ENCODE measurements around the gene SGF29. TPM values are rescaled to one million over a fixed set of nuclear protein-coding genes. Genes with fewer than 3 reads are reported as not detected.
A peak's percentile ranks its signal among the peaks of the same experiment; 100 is the strongest.
"Not testable (repeated sequence)": the region's sequence is repeated elsewhere in the genome, so short reads cannot be mapped to it uniquely, and the experiment has no call there.

The SGF29 gene
- total RNA-seq, 4 donors from 2014 or later = 31.9 to 52.1 (median 36.1) TPM

- no peaks in the 10 kb centered on the region for H3K9me3 ChIP-seq
- 19 to 33% methylated on average over 11 of the region's 11 CpGs for WGBS, 2 donors
- H3K27ac ChIP-seq = peak within 1 kb of the TSS in 2 of 4 donors; percentile 73 to 75
- no peaks in the 10 kb centered on the region for H3K27me3 ChIP-seq
- no peak for TF ChIP-seq POLR2A (IDR thresholded peaks at IDR 0.05)
- TF ChIP-seq CTCF (IDR thresholded peaks at IDR 0.05) = no peak
- TF ChIP-seq EP300 (IDR thresholded peaks at IDR 0.05) = no peak
- peak within 1 kb of the TSS; percentile 22 to 53 (median 25) for H3K4me3 ChIP-seq
- peak in 1 of 2 donors; percentile 46 for DNase-seq (ENCODE audit: low spot score in 2 of 2)
- peaks cover 0 to 22% (median 3%) of the 10 kb centered on the region in 4 donors for H3K4me1 ChIP-seq
- H3K36me3 ChIP-seq = peaks cover 0 to 34% (median 0%) of the 10 kb centered on the region in 3 donors
These were observed 56.2 kb downstream of the SGF29 start, which contains the start of gene SULT1A1 for GRCh38 chr16:28609631-28610594. SULT1A1 (minus strand) TSS chr16:28610044; CDS start chr16:28608855, 1,189 bp downstream.

GRCh38 chr16:28610595-28611191 lies 57.0 kb downstream of the SGF29 start:
- Histone ChIP-seq H3K27me3 (no peaks in the 10 kb centered on the region), H3K36me3 (peaks cover 0 to 26% (median 0%) of the 10 kb centered on the region in 3 donors), H3K4me1 (peaks cover 0 to 22% (median 3%) of the 10 kb centered on the region in 4 donors), H3K27ac (peak overlapping the region in 2 of 4 donors; percentile 35 to 73), H3K9me3 (no peaks in the 10 kb centered on the region), H3K4me3 (no peak overlapping the region)
- no peak for DNase-seq (ENCODE audit: low spot score in 2 of 2)
- TF ChIP-seq EP300 (IDR thresholded peaks at IDR 0.05) (no peak), CTCF (IDR thresholded peaks at IDR 0.05) (no peak), POLR2A (IDR thresholded peaks at IDR 0.05) (no peak)
- 73 to 76% methylated on average over 10 of the region's 10 CpGs for WGBS, 2 donors

DNA sequence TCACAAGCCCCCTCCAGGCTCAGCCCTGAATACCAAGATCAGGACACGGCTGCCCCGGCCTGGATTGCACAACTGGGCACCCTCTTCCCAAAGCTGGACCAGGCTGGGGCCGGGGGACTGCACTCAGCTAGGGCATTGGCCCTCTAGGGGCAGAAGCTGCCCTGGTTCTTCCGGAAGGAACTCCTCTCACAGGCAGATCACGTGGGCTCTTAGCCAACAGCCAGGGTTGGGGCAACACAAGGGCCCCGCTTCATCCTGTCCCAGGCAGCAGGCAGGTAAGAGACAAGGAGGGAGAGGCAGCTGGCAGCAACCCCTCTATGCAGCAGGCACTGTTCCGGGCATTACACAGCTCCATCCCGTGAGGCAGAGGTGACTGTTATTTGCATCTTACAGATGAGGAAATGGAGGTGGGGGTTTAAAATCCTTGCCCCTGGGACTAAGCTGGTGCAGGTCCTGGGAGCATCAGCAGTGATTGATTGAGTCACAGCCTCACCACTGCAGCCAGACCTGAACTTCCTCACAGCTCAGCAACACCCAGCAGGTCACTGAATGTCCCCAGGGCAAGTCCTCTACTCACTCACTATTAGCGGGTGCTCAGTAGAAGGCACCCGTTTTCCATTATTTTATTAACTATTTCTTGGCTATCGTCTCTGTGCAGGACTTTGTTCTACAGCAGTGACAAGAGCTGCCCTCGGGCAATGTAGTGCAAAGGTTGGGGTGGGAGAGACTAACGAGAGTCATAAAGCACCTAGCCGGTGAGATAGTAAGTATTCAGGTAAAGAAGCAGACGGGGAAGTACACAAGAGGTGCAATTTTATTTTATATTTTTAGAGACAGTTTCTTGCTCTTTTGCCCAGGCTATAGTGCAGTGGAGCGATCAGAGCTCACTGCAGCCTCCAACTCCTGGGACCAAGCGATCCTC lies 58.9 kb downstream of the SGF29 start:
- not testable (repeated sequence) for H3K27me3 ChIP-seq; H3K9me3 ChIP-seq; H3K4me3 ChIP-seq; H3K36me3 ChIP-seq; H3K27ac ChIP-seq; DNase-seq (ENCODE audit: low spot score in 2 of 2)
- no CpG with 5 or more reads among the region's 17 CpGs for WGBS, 2 donors
- H3K4me1 ChIP-seq = peaks cover 0 to 22% (median 3%) of the 10 kb centered on the region in 4 donors

DNA sequence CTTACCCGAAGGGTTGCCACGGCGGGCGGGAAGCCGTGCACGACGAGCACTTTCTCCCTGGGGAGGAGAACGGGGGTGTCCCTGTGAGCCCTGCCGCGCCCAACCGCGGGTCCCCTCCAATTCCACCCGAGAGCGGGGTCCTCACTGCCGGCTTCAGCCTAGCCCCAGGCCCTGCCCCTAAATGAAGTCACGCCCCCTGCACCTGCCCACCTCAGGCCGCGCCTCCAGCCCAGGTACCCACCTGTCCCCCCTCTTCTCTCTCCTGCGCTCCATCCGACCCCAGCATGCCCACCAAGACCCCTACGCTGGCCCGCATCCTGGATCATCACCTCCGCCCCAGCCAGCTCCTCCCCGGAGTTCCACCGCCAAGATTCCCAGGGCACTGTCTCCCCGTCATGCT lies 60.2 kb downstream of the SGF29 start:
- H3K27ac ChIP-seq; H3K27me3 ChIP-seq; H3K9me3 ChIP-seq; H3K36me3 ChIP-seq; DNase-seq (ENCODE audit: low spot score in 2 of 2); H3K4me3 ChIP-seq: not testable (repeated sequence)
- peaks cover 0 to 20% (median 3%) of the 10 kb centered on the region in 4 donors for H3K4me1 ChIP-seq
- 62% methylated on average over 2 of the region's 26 CpGs; no CpG with 5 or more reads in 1 of the 2 donors for WGBS, 2 donors

GRCh38 chr16:28614561-28614960 lies 60.8 kb downstream of the SGF29 start:
- not testable (repeated sequence) for H3K9me3 ChIP-seq; H3K36me3 ChIP-seq; DNase-seq (ENCODE audit: low spot score in 2 of 2); H3K4me3 ChIP-seq; H3K27me3 ChIP-seq; H3K27ac ChIP-seq
- WGBS, 2 donors = 76 to 80% methylated on average over 9 to 10 of the region's 16 CpGs
- peaks cover 0 to 14% (median 3%) of the 10 kb centered on the region in 4 donors for H3K4me1 ChIP-seq

DNA sequence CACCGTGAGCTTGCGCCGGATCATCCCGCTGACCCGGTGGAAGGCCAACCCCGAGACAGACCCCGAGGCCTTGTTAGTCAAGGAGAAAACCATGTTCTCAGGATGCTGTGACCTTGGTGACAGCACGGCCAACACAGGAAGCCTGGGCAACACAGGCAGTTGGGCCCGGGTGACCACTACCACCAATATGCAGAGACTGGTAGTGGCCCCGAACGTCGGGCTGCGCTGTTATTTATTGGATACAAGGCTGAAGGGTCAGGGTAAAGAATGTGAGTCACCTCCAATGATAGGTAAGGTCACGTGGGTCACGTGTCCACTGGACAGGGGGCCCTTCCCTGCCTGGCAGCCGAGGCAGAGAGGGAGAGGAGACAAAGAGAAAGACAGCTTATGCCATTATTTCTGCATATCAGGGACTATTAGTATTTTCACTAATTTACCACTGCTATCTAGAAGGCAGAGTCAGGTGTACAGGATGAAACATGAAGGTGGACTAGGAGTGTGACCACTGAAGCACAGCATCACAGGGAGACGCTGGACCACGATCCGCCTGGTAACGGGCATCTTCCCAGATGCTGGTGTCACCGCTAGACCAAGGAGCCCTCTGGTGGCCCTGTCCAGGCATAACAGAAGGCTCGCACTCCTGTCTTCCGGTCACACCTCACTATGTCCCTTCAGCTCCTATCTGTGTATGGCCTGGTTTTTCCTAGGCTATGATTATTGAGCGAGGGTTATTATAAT lies 61.9 kb downstream of the SGF29 start:
- not testable (repeated sequence) for H3K27me3 ChIP-seq, H3K9me3 ChIP-seq, H3K36me3 ChIP-seq, H3K27ac ChIP-seq, H3K4me3 ChIP-seq, H3K4me1 ChIP-seq
- peak; percentile 62 to 69 (median 67) for TF ChIP-seq CTCF (IDR thresholded peaks at IDR 0.05)
- WGBS, 2 donors = 43 to 45% methylated on average over 17 to 18 of the region's 24 CpGs
- DNase-seq (ENCODE audit: low spot score in 2 of 2) = peak in 1 of 2 donors; percentile 52

GRCh38 chr16:28616224-28616577 lies 62.5 kb downstream of the SGF29 start:
- not testable (repeated sequence) for H3K9me3 ChIP-seq; H3K27ac ChIP-seq; H3K27me3 ChIP-seq; H3K36me3 ChIP-seq; DNase-seq (ENCODE audit: low spot score in 2 of 2); H3K4me3 ChIP-seq; H3K4me1 ChIP-seq
- WGBS, 2 donors = 74 to 75% methylated on average over 7 of the region's 7 CpGs
